ENCODE data around the gene CALML3. TPM values are rescaled to one million over a fixed set of nuclear protein-coding genes. Genes with fewer than 3 reads are reported as not detected.

Gene CALML3
- total RNA-seq, 1 experiment from 2014 or later, result not detected

DNA sequence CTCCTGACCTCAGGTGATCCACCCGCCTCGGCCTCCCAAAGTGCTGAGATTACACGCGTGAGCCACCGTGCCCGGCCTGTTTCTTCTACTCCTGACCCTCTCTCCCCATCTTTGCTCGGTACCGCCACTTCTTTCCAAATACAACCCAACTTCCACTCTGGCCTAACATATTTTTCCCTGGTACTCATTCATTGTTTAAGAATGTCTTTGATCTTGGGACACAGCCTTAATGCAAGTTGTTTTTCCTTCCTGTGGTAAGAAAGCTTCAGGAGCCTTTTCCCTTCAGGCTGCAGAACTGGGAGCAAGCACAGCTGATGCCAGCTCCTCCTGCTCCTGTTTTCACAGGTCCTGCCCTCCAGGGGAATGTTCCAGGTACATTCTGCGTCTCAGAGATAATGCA, 13.7 kb downstream of the CALML3 start:
- POLR2A ChIA-PET (ENCODE audit: low non-redundant PET), result no interaction called here
- H3K4me3 ChIP-seq (ENCODE audit: low read depth, low read length, poor library complexity, severe bottlenecking), result no peak overlapping the region
- CTCF ChIA-PET, result no interaction called here
- H3K36me3 ChIP-seq (ENCODE audit: insufficient read depth, low read length, poor library complexity, severe bottlenecking), result no peaks in the 10 kb centered on the region
- intact Hi-C loops (cut with micrococcal nuclease; ENCODE audit: unreplicated experiment), result no loop called here
- no peak for DNase-seq (ENCODE audit: low spot score)
- no peak overlapping the region for H3K27ac ChIP-seq (ENCODE audit: low read depth, low read length, poor library complexity, severe bottlenecking)
- H3K27me3 ChIP-seq (replicated peaks; ENCODE audit: insufficient read depth, low read depth, low read length, poor library complexity), result no peaks in the 10 kb centered on the region
- no peak for TF ChIP-seq CTCF (conservative IDR thresholded peaks at IDR 0.05; ENCODE audit: low read depth, low read length)
- no peak for TF ChIP-seq EZH2 (IDR thresholded peaks at IDR 0.05; ENCODE audit: borderline replicate concordance, low read depth, low read length, poor library complexity, severe bottlenecking)
- no peaks in the 10 kb centered on the region for H3K4me1 ChIP-seq (ENCODE audit: insufficient read depth, low read length, poor library complexity, severe bottlenecking)
- BruUV-seq (replicated peaks), result no TSS peak
- peaks cover 11% of the 10 kb centered on the region for H3K9me3 ChIP-seq (ENCODE audit: low read depth, low read length, poor library complexity, severe bottlenecking)

DNA sequence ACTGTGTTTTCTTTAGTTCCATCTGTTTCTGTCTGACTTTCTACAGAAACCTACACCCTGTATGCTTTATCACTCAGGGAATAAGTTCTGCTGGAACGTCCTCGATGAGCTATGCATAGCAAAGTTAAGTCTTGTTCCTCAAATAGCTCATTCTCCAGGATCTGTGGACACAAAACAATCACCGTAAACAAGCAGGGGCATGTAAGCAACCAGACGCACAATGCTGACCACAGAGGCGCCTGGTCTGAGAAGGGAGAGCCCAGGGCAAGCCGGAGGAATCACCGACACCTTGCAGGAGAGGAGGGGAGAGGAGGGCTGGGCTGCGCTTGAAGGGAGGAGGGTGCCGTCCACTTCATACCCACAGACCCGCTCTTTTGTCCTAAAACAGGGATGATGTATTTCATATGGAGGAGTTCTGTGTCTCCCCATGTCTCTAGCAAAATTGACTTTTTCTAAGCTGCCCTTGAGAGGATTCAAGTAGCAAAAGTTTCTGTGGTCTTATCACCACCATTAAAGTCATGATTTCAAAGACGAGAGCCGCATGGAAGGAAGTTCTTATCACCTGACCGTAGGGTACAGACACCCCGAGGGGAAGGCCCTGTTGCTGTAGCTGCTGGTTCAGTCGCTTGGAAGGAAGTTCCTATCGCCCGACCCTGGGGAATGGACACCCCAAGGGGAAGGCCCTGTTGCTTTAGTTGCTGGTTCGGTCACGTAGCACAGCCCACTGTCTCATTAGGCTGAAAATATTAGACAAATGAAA, 14.3 kb downstream of the CALML3 start:
- H3K27me3 ChIP-seq (replicated peaks; ENCODE audit: insufficient read depth, low read depth, low read length, poor library complexity), result no peaks in the 10 kb centered on the region
- TF ChIP-seq EZH2 (IDR thresholded peaks at IDR 0.05; ENCODE audit: borderline replicate concordance, low read depth, low read length, poor library complexity, severe bottlenecking), result no peak
- TF ChIP-seq CTCF (conservative IDR thresholded peaks at IDR 0.05; ENCODE audit: low read depth, low read length), result no peak
- BruUV-seq (replicated peaks), result no TSS peak
- H3K4me1 ChIP-seq (ENCODE audit: insufficient read depth, low read length, poor library complexity, severe bottlenecking), result no peaks in the 10 kb centered on the region
- no peak for DNase-seq (ENCODE audit: low spot score)
- CTCF ChIA-PET, result no interaction called here
- POLR2A ChIA-PET (ENCODE audit: low non-redundant PET), result no interaction called here
- intact Hi-C loops (cut with micrococcal nuclease; ENCODE audit: unreplicated experiment), result no loop called here
- no peak overlapping the region for H3K4me3 ChIP-seq (ENCODE audit: low read depth, low read length, poor library complexity, severe bottlenecking)
- H3K27ac ChIP-seq (ENCODE audit: low read depth, low read length, poor library complexity, severe bottlenecking), result no peak overlapping the region
- no peaks in the 10 kb centered on the region for H3K36me3 ChIP-seq (ENCODE audit: insufficient read depth, low read length, poor library complexity, severe bottlenecking)
- H3K9me3 ChIP-seq (ENCODE audit: low read depth, low read length, poor library complexity, severe bottlenecking), result peaks cover 11% of the 10 kb centered on the region

- CTCF ChIA-PET, result no interaction called here
- H3K9me3 ChIP-seq (ENCODE audit: low read depth, low read length, poor library complexity, severe bottlenecking), result peaks cover 11% of the 10 kb centered on the region
- no TSS peak for BruUV-seq (replicated peaks)
- intact Hi-C loops (cut with micrococcal nuclease; ENCODE audit: unreplicated experiment), result no loop called here
- no peaks in the 10 kb centered on the region for H3K4me1 ChIP-seq (ENCODE audit: insufficient read depth, low read length, poor library complexity, severe bottlenecking)
- no peaks in the 10 kb centered on the region for H3K36me3 ChIP-seq (ENCODE audit: insufficient read depth, low read length, poor library complexity, severe bottlenecking)
- DNase-seq (ENCODE audit: low spot score), result no peak
- POLR2A ChIA-PET (ENCODE audit: low non-redundant PET), result no interaction called here
- no peak overlapping the region for H3K4me3 ChIP-seq (ENCODE audit: low read depth, low read length, poor library complexity, severe bottlenecking)
- no peaks in the 10 kb centered on the region for H3K27me3 ChIP-seq (replicated peaks; ENCODE audit: insufficient read depth, low read depth, low read length, poor library complexity)
- H3K27ac ChIP-seq (ENCODE audit: low read depth, low read length, poor library complexity, severe bottlenecking), result no peak overlapping the region
- no peak for TF ChIP-seq CTCF (conservative IDR thresholded peaks at IDR 0.05; ENCODE audit: low read depth, low read length)
- TF ChIP-seq EZH2 (IDR thresholded peaks at IDR 0.05; ENCODE audit: borderline replicate concordance, low read depth, low read length, poor library complexity, severe bottlenecking), result no peak
Observed at GRCh38 chr10:5540080-5540479, 15.3 kb downstream of the CALML3 start.

Measured in A673 (cell line).